RWPE2 (cell line): ENCODE results near the gene PUM2.
A peak's percentile ranks its signal among the peaks of the same experiment; 100 is the strongest.

ENCODE experiments used
- ATAC-seq: fragments of 200-7000 bp; cut with Tn5 transposase; 3 replicates; pipeline ENCODE4 v1.9.1; 2021; ENCODE audit warnings: low read depth
- DNase-seq: peaks from one replicate; pipeline ENCODE4 v3.0.0-alpha.2; 2020; ENCODE audit warnings: low spot score
- H3K27ac ChIP-seq: fragments of 450-650 bp; 2 replicates; pipeline ENCODE4 v1.5.1; 2017; ENCODE audit warnings: mild to moderate bottlenecking; ENCODE audit not compliant: poor library complexity, severe bottlenecking
- H3K27me3 ChIP-seq: fragments of 250-450 bp; sonication (Bioruptor Pico); 2 replicates; pipeline ENCODE4 v1.5.1; 2021; ENCODE audit warnings: mild to moderate bottlenecking, moderate library complexity; ENCODE audit not compliant: insufficient read depth, poor library complexity, severe bottlenecking
- H3K36me3 ChIP-seq: fragments of 250-450 bp; sonication (Bioruptor Pico); 2 replicates; pipeline ENCODE4 v1.5.1; 2020; ENCODE audit warnings: low read depth, mild to moderate bottlenecking, moderate library complexity
- H3K4me1 ChIP-seq: fragments of 250-450 bp; sonication (Bioruptor Pico); 2 replicates; pipeline ENCODE4 v1.5.1; 2021; ENCODE audit warnings: mild to moderate bottlenecking, moderate library complexity; ENCODE audit not compliant: insufficient read depth, poor library complexity, severe bottlenecking
- H3K4me3 ChIP-seq: fragments of 250-450 bp; sonication (Bioruptor Pico); 2 replicates; pipeline ENCODE4 v1.5.1; 2021; ENCODE audit warnings: mild to moderate bottlenecking, moderate library complexity; ENCODE audit not compliant: severe bottlenecking
- H3K9me3 ChIP-seq: fragments of 250-450 bp; sonication (Bioruptor Pico); 2 replicates; pipeline ENCODE4 v1.5.1; 2021; ENCODE audit warnings: mild to moderate bottlenecking, moderate library complexity; ENCODE audit not compliant: severe bottlenecking
- CTCF ChIP-seq: fragments of 450-650 bp; IDR thresholded peaks from one replicate; pipeline ENCODE4 v1.5.1; 2017; ENCODE audit warnings: mild to moderate bottlenecking, moderate library complexity; ENCODE audit not compliant: poor library complexity, severe bottlenecking

PUM2 gene

GRCh38 chr2:20211420-20211819 is 139.2 kb downstream of the PUM2 start:
- no peak for TF ChIP-seq CTCF
- DNase-seq: no peak
- Histone ChIP-seq H3K4me1 (peaks cover 99% of the 10 kb centered on the region), H3K9me3 (no peaks in the 10 kb centered on the region), H3K4me3 (no peak overlapping the region), H3K36me3 (peaks cover 80% of the 10 kb centered on the region), H3K27ac (peak overlapping the region; percentile 97), H3K27me3 (no peaks in the 10 kb centered on the region)
- no peak for ATAC-seq

- ATAC-seq (no peak), DNase-seq (no peak)
- Histone ChIP-seq H3K27ac (peak overlapping the region; percentile 97), H3K4me3 (no peak overlapping the region), H3K4me1 (peaks cover 93% of the 10 kb centered on the region), H3K27me3 (no peaks in the 10 kb centered on the region), H3K36me3 (peaks cover 77% of the 10 kb centered on the region), H3K9me3 (no peaks in the 10 kb centered on the region)
- no peak for TF ChIP-seq CTCF
These were observed 140.2 kb downstream of the PUM2 start for GRCh38 chr2:20210462-20210861.

GRCh38 chr2:20209373-20210109 is 141.1 kb downstream of the PUM2 start:
- no peak overlapping the region for H3K4me3 ChIP-seq

GRCh38 chr2:20208476-20208859 is 142.2 kb downstream of the PUM2 start:
- no peaks in the 10 kb centered on the region for H3K27me3 ChIP-seq
- no peak for DNase-seq

More at GRCh38 chr2:20209373-20210109, 141.1 kb downstream of the PUM2 start:
- DNase-seq: no peak
- ATAC-seq: no peak
- TF ChIP-seq CTCF: no peak
- Histone ChIP-seq H3K9me3 (no peaks in the 10 kb centered on the region), H3K36me3 (peaks cover 77% of the 10 kb centered on the region), H3K4me1 (peaks cover 84% of the 10 kb centered on the region), H3K27ac (peak overlapping the region; percentile 97), H3K27me3 (no peaks in the 10 kb centered on the region)

More at GRCh38 chr2:20208476-20208859, 142.2 kb downstream of the PUM2 start:
- ATAC-seq: no peak
- H3K36me3 ChIP-seq: peaks cover 85% of the 10 kb centered on the region
- peak overlapping the region; percentile 97 for H3K27ac ChIP-seq
- H3K4me3 ChIP-seq: no peak overlapping the region
- H3K4me1 ChIP-seq: peaks cover 73% of the 10 kb centered on the region
- TF ChIP-seq CTCF: no peak
- H3K9me3 ChIP-seq: no peaks in the 10 kb centered on the region
